ENCODE results near the gene PCBP4.

Gene PCBP4

GRCh38 chr3:51964521-51964920, 2.7 kb downstream of the PCBP4 start:
- no peak for TF ChIP-seq JUND (IDR thresholded peaks at IDR 0.05; ENCODE audit: low read depth)
- in situ Hi-C loops (cut with HindIII; ENCODE audit: low pct_unique_long_range_greater_than_20kb, low sequenced_read_pairs), result no loop called here
- no peak for DNase-seq (ENCODE audit: low read depth in 1 of 2, low spot score in 1 of 2)

DNA sequence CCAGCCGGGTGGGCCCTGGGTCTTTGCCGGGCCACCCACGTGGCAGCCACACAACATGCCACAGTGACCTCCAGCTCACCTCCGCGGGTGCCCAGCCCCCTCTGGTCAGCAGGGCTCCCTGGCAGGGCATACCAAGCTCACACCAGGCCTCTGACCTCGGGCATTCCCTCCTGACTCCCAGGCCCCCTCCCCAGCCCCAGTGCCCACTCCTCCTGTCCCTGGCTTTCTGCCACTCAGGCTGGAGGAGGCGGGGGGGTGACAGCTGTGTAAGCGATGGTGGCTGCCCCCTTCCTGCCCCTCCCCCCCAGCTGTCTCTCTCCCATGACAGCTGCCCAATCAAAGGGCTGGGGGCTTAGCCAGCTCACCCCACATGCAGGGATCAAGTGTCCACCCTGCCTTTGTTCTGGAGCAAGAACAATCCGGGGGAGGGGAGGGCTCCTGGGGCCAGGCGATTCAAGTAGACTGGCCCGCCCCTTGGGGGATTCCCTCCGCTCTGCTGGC, 3.3 kb downstream of the PCBP4 start:
- no peak for TF ChIP-seq JUND (IDR thresholded peaks at IDR 0.05; ENCODE audit: low read depth)
- DNase-seq (ENCODE audit: low read depth in 1 of 2, low spot score in 1 of 2), result no peak
- in situ Hi-C loops (cut with HindIII; ENCODE audit: low pct_unique_long_range_greater_than_20kb, low sequenced_read_pairs), result no loop called here

- DNase-seq (ENCODE audit: low read depth in 1 of 2, low spot score in 1 of 2), result no peak
- in situ Hi-C loops (cut with HindIII; ENCODE audit: low pct_unique_long_range_greater_than_20kb, low sequenced_read_pairs), result no loop called here
- no peak for TF ChIP-seq JUND (IDR thresholded peaks at IDR 0.05; ENCODE audit: low read depth)
Observed at GRCh38 chr3:51962854-51963530, 4.3 kb downstream of the PCBP4 start.

- DNase-seq (ENCODE audit: low read depth in 1 of 2, low spot score in 1 of 2), result no peak
- TF ChIP-seq JUND (IDR thresholded peaks at IDR 0.05; ENCODE audit: low read depth), result no peak
- in situ Hi-C loops (cut with HindIII; ENCODE audit: low pct_unique_long_range_greater_than_20kb, low sequenced_read_pairs), result no loop called here
Observed at GRCh38 chr3:51961602-51962569, 5.4 kb downstream of the PCBP4 start.

DNA sequence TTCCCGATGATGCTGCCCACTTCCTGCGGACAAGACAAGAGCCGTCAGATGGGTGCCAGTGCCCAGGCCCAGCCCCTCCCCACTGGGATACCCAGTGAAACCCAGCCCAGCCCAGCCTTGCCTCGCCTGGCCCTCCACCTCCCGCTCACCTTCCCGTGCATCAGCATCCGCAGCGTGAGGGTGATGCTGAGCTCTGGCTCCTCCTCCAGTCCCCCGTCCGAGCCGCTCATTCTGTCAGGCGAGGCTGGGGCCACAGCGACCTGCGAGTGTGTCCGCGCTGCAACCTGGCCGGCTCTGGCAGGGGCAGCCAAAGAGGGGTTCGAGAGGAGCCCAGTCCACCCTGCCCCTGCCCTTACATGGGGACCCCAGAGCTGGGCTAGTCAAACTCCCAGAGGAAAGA, 6.2 kb downstream of the PCBP4 start:
- no peak for DNase-seq (ENCODE audit: low read depth in 1 of 2, low spot score in 1 of 2)
- no peak for TF ChIP-seq JUND (IDR thresholded peaks at IDR 0.05; ENCODE audit: low read depth)
- in situ Hi-C loops (cut with HindIII; ENCODE audit: low pct_unique_long_range_greater_than_20kb, low sequenced_read_pairs), result no loop called here

DNA sequence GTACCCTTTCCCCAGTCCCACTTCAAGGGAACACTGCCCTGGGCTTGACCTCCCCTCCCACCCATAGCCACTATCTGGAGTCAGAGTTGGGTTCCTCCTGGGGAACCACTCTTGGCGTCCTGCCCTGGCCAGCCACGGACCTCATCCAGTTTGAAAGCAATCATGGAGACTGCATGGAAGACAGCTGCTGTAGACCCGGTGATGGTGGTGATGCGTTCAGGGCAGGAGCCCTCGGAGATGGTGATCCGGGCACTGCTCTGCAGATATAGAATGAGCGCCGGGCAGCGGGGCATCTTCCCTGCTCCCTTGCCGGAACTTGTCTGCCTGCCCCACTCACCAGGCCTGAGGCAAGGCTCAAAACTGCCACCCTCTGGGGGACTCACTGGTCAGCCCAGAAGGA, 6.9 kb downstream of the PCBP4 start:
- TF ChIP-seq JUND (IDR thresholded peaks at IDR 0.05; ENCODE audit: low read depth), result no peak
- in situ Hi-C loops (cut with HindIII; ENCODE audit: low pct_unique_long_range_greater_than_20kb, low sequenced_read_pairs), result no loop called here
- DNase-seq (ENCODE audit: low read depth in 1 of 2, low spot score in 1 of 2), result no peak

GRCh38 chr3:51959651-51960050, 7.6 kb downstream of the PCBP4 start:
- in situ Hi-C loops (cut with HindIII; ENCODE audit: low pct_unique_long_range_greater_than_20kb, low sequenced_read_pairs), result no loop called here
- DNase-seq (ENCODE audit: low read depth in 1 of 2, low spot score in 1 of 2), result no peak
- TF ChIP-seq JUND (IDR thresholded peaks at IDR 0.05; ENCODE audit: low read depth), result no peak

DNA sequence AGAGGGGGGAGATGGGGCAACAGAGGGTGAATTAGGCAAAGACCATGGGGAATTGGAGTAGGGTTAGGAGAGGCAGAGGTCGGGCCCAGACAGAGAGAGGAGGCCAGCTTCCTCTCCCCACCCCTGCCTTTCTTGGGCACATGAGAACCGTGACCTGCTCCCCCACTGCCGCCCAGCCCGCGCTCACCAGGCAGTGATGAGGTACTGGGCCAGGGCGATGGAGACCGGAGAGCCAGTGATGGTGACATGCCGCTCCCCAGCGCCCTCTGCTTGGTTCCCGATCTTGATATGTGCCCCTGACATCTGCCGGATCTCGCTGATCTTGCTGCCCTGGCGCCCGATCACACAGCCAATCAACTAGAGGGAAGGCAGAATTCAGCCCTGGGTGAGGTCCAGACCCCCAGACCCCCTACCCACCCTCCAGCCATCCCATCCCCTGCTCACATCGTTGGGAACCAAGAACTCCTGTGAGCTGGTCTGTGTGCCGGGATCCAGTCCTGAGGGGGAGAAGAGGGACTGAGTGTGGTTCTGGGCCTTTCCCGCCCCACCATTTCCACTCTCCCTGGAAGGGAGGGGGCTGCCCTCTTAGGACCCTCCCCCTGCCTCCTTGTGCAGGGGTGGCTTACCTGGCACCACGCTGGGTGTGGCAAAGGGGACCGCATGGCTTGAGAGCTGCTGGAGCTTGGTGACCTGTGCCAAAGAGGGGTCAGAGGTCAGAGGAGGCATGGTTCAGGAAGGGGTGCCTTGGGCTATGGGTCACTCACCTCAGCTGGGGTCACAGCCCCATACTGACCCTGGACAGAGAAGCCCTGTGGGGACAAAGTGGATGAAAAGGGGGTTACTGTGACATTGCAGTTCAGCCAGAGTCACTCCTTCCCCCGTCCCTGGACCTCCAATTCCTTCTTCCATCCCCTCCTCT, 8.4 kb downstream of the PCBP4 start:
- DNase-seq (ENCODE audit: low read depth in 1 of 2, low spot score in 1 of 2), result no peak
- in situ Hi-C loops (cut with HindIII; ENCODE audit: low pct_unique_long_range_greater_than_20kb, low sequenced_read_pairs), result no loop called here
- TF ChIP-seq JUND (IDR thresholded peaks at IDR 0.05; ENCODE audit: low read depth), result no peak

- in situ Hi-C loops (cut with HindIII; ENCODE audit: low pct_unique_long_range_greater_than_20kb, low sequenced_read_pairs), result no loop called here
- no peak for TF ChIP-seq JUND (IDR thresholded peaks at IDR 0.05; ENCODE audit: low read depth)
- DNase-seq (ENCODE audit: low read depth in 1 of 2, low spot score in 1 of 2), result no peak
Observed at GRCh38 chr3:51957520-51958205, 9.6 kb downstream of the PCBP4 start.

GRCh38 chr3:51955893-51956770, 11.1 kb downstream of the PCBP4 start:
- no peak for TF ChIP-seq JUND (IDR thresholded peaks at IDR 0.05; ENCODE audit: low read depth)
- in situ Hi-C loops (cut with HindIII; ENCODE audit: low pct_unique_long_range_greater_than_20kb, low sequenced_read_pairs), result no loop called here
- no peak for DNase-seq (ENCODE audit: low read depth in 1 of 2, low spot score in 1 of 2)
